Mucosa of rectum (tissue), 2 donors: ENCODE measurements around the gene SOX2.
"Not testable (repeated sequence)": the region's sequence is repeated elsewhere in the genome, so short reads cannot be mapped to it uniquely, and the experiment has no call there.

Experiments
- H3K27ac ChIP-seq, 2 donors: one replicate each; pipeline ENCODE4 v1.7.0; 2013; ENCODE audit warnings: inconsistent platforms in 2 of 2, low read depth in 2 of 2, low read length in 2 of 2
- H3K27me3 ChIP-seq, 2 donors: one replicate each; pipeline ENCODE4 v1.7.0; 2013; ENCODE audit warnings: low read length in 2 of 2; ENCODE audit not compliant: control insufficient read depth in 2 of 2, insufficient read depth in 2 of 2
- H3K36me3 ChIP-seq, 2 donors: one replicate each; pipeline ENCODE4 v1.7.0; 2013; ENCODE audit warnings: low read length in 2 of 2; ENCODE audit not compliant: control insufficient read depth in 2 of 2, insufficient read depth in 2 of 2
- H3K4me1 ChIP-seq, 2 donors: one replicate each; pipeline ENCODE4 v1.7.0; 2013; ENCODE audit warnings: low read length in 2 of 2, mild to moderate bottlenecking in 1 of 2; ENCODE audit not compliant: control insufficient read depth in 2 of 2, insufficient read depth in 2 of 2
- H3K4me3 ChIP-seq, 2 donors: one replicate each; pipeline ENCODE4 v1.7.0; 2013; ENCODE audit warnings: low read length in 2 of 2
- H3K9ac ChIP-seq, 2 donors: one replicate each; pipeline ENCODE4 v1.7.0; 2013; ENCODE audit warnings: low read length in 2 of 2, low read depth in 1 of 2, mild to moderate bottlenecking in 1 of 2
- H3K9me3 ChIP-seq, 2 donors: one replicate each; pipeline ENCODE4 v1.7.0; 2013; ENCODE audit warnings: low read length in 2 of 2; ENCODE audit not compliant: control insufficient read depth in 2 of 2
- donor health status: healthy.
- donor health status: Normal muscosa, but diverticular disease.

SOX2 gene

GRCh38 chr3:181756645-181757297 lies 45.0 kb downstream of the SOX2 start:
- Histone ChIP-seq H3K27me3 (no peaks in the 10 kb centered on the region), H3K9me3 (no peaks in the 10 kb centered on the region), H3K36me3 (no peaks in the 10 kb centered on the region), H3K4me3 (no peak overlapping the region), H3K27ac (no peak overlapping the region), H3K4me1 (no peaks in the 10 kb centered on the region), H3K9ac (no peak overlapping the region)

- Histone ChIP-seq H3K4me1 (no peaks in the 10 kb centered on the region), H3K4me3 (no peak overlapping the region), H3K9ac (no peak overlapping the region), H3K27me3 (no peaks in the 10 kb centered on the region), H3K27ac (no peak overlapping the region), H3K36me3 (no peaks in the 10 kb centered on the region), H3K9me3 (no peaks in the 10 kb centered on the region)
Measured at GRCh38 chr3:181757694-181758306, 46.1 kb downstream of the SOX2 start.

- Histone ChIP-seq H3K27ac (no peak overlapping the region), H3K9me3 (no peaks in the 10 kb centered on the region), H3K9ac (no peak overlapping the region), H3K27me3 (no peaks in the 10 kb centered on the region), H3K36me3 (no peaks in the 10 kb centered on the region), H3K4me3 (no peak overlapping the region), H3K4me1 (no peaks in the 10 kb centered on the region)
Measured at GRCh38 chr3:181761906-181762305, 50.2 kb downstream of the SOX2 start.

GRCh38 chr3:181764033-181764432 lies 52.3 kb downstream of the SOX2 start:
- H3K27me3 ChIP-seq, H3K9me3 ChIP-seq, H3K4me3 ChIP-seq, H3K36me3 ChIP-seq, H3K9ac ChIP-seq, H3K27ac ChIP-seq, H3K4me1 ChIP-seq: not testable (repeated sequence)
